GM13977 (cell line): ENCODE data around the gene SLC12A2.

Experiments used
- DNase-seq: peaks from one replicate; pipeline ENCODE4 v3.0.0; 2012; ENCODE audit warnings: low spot score
- in situ Hi-C: fragments of 300-500 bp; cut with MboI; formaldehyde crosslinking; loops from one replicate; pipeline ENCODE4 v1.12.0; 2022; ENCODE audit warnings: low sequenced_read_pairs, low pct_unique_long_range_greater_than_20kb, mixed read lengths, inconsistent platforms; ENCODE audit not compliant: unreplicated experiment
- TF ChIP-seq, protein P1 (sequence below): IDR thresholded peaks from 2 replicates; pipeline ENCODE4 v1.5.1; 2012; ENCODE audit warnings: mild to moderate bottlenecking, control low read depth; ENCODE audit not compliant: insufficient read depth; ENCODE audit errors: extremely low read depth, missing control alignments

The SLC12A2 gene

DNA sequence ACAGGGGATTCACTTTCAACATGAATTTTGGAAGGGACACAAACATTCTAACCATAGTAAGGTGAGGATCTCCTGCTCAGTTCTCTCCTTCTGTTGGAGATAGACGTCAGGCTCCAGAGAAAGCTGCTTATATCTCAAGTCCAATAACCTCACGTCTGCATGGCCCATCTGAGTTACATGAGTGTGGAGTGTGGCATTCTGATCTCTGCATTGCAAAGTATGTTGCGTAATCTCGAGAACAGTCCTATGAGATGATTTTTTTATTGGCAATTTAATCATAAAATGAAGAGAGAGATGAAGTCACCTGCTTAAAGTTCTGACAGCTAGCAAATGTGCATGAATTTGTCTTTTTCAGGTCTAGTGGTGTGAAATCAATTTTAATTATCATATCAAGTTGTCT, 118.8 kb downstream of the SLC12A2 start:
- TF ChIP-seq, protein P1, sequence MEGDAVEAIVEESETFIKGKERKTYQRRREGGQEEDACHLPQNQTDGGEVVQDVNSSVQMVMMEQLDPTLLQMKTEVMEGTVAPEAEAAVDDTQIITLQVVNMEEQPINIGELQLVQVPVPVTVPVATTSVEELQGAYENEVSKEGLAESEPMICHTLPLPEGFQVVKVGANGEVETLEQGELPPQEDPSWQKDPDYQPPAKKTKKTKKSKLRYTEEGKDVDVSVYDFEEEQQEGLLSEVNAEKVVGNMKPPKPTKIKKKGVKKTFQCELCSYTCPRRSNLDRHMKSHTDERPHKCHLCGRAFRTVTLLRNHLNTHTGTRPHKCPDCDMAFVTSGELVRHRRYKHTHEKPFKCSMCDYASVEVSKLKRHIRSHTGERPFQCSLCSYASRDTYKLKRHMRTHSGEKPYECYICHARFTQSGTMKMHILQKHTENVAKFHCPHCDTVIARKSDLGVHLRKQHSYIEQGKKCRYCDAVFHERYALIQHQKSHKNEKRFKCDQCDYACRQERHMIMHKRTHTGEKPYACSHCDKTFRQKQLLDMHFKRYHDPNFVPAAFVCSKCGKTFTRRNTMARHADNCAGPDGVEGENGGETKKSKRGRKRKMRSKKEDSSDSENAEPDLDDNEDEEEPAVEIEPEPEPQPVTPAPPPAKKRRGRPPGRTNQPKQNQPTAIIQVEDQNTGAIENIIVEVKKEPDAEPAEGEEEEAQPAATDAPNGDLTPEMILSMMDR: no peak
- in situ Hi-C loops: loop anchor here (10.0 to 25.0 kb wide), 3 partner anchors 438 to 638 kb away; no protein-coding TSS in a partner anchor
- no peak for DNase-seq

DNA sequence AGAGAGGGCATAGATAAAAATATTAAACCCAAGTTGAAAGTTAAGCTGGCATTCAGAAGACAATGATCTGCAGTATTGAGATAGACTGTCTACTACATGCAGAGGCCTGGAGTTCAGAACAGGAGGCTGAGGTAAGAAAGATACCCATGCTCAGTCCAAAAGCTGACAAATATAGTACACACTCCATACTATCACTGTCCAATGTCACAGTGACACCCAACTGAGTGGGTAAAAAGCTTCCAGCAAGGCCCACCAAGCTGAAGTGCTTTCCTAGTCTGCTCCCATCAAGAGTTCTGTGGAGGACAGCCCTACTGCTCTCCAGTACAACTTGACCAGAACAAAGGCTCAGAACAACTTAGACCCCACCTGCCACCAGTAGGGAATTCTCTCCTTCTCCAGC, 124.9 kb downstream of the SLC12A2 start:
- in situ Hi-C loops: loop anchor here (10.0 to 25.0 kb wide), 3 partner anchors 444 to 644 kb away; no protein-coding TSS in a partner anchor
- TF ChIP-seq, protein P1: no peak
- DNase-seq: no peak

DNA sequence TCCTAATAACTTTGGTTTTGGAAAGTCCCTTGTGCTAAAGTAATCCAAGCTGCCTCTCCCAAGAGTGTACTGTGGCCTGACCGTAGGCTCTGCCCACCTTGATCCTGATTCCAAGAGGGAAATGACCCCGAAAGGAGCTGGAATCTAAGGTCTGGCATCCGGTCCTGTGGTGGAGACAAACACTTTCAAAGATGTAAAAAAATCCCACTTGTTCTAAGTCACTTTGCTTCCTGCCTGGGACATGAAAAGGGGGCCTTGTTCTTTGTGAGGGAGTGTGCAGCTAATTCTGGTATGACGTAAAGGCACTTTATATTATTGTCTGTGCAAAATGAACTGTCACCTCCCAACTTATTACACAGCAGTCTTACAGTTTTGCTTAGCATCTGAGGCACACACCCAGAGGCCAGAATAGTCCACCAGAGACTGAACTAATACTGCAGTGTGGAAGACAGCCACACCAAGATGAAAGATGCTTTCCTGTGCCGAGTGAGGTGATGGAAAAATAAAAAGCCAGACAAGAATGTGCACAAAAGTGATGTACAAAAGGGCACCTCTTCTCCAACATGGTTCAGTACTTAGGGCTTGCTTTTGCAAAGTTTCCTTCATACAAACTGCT, 128.7 kb downstream of the SLC12A2 start:
- no peak for DNase-seq
- TF ChIP-seq, protein P1: no peak
- in situ Hi-C loops: loop anchor here (25.0 kb wide), 1 partner anchor 625 kb away; no protein-coding TSS in a partner anchor

DNA sequence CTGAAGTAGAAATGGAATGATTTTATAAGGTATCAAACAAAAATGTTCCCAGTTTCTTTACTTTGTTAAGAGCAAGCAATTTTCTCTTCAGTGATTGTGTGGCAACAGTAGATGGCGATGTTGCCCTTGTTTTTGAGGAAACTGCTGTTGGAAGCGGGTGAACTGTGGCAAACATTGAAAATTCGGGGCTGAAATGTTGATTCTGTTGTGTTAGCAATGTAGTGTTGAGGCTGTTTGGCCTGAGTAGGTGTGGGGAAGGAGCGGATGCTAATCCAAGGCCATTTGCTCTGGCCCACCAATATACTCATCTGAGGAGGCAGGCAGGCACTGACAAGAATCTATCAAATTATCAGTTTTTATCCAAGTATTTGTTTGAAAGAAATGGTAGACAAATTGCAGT, 129.8 kb downstream of the SLC12A2 start:
- DNase-seq: peak; percentile 32
- TF ChIP-seq, protein P1: peak; percentile 82
- in situ Hi-C loops: loop anchor here (25.0 kb wide), 1 partner anchor 624 kb away; no protein-coding TSS in a partner anchor

DNA sequence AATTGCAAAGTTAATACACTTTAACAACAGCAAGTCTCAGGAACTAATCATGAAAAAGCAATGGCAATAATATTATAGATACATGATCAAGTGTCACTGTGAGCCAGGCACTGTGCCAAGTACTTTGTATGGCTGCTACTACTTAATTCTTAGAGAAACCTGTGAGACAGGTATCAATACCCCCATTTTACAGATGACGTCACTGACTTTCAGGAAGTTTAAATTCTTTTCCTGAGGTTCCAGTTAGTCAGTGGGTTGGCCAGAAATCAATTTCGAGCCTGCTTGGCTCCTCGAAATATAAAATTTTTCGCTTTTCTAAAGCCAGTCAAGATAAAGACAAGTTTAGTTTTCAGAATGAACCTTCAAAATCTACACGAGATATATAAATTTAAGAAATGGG, 130.3 kb downstream of the SLC12A2 start:
- in situ Hi-C loops: loop anchor here (25.0 kb wide), 1 partner anchor 623 kb away; no protein-coding TSS in a partner anchor
- DNase-seq: no peak
- TF ChIP-seq, protein P1: no peak

DNA sequence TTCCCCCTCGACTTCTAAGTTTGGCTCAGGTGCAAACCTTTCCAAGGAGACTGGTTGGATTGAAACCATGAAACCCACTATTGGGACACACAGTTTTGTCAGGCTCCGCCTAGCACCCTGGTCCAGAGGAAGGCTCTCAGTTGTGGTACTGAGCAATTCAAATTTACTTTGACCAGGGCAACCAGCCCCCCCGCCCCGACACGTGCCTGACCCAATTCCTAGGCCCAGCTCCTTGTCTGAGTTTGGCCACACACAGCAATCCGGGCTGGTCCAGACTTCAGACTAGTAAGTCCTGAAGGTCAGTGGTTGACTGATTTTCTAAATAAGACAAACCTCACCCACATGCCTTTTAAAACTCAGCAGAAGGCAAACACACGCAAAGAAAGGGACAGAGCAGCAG, 132.7 kb downstream of the SLC12A2 start:
- TF ChIP-seq, protein P1: no peak
- in situ Hi-C loops: loop anchor here (25.0 kb wide), 1 partner anchor 621 kb away; no protein-coding TSS in a partner anchor
- no peak for DNase-seq
